ENCODE results near the gene KCNS1. TPM values are rescaled to one million over a fixed set of nuclear protein-coding genes. Genes with fewer than 3 reads are reported as not detected.

KCNS1 gene
- total RNA-seq, 1 experiment from 2014 or later: 0.98 TPM

DNA sequence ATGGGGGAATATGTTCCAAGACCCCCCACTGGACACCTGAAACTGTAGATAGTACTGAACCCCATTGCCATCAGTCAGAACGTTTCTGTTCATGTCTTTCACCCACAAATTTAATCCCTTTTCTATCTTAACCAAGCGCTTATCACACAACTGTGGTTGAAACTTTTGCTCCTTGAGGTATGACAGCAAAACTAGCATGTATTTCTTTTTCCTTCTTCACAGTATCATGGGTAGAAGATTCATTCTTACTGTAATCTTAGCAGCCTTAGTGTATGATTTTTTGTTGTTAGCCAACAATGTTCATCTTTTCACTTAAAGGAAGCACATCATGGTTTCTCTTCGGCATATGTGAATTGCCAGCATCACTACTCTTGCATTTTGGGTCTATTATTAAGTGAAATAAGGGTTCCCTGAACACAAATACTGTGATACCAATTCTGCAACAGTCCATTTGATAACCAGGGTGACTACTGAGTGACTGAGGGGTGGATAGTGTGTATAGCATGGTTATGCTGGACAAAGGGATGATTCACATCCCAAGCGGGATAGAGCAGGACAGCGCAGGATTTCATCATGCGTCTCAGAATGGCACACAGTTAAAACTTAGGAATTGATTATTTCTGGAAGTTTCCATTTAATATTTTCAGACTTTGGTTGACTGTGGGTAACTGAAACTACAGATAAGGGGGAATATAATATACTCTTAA is 41.8 kb downstream of the KCNS1 start:
- Histone ChIP-seq H3K27me3 (ENCODE audit: insufficient read depth, low read length) (no peaks in the 10 kb centered on the region), H3K79me1 (ENCODE audit: insufficient read depth, low read depth, low read length, poor library complexity, severe bottlenecking) (peaks cover 1% of the 10 kb centered on the region), H3K56ac (ENCODE audit: insufficient read length, low read depth, low read length) (no peak overlapping the region), H2AFZ (ENCODE audit: low read length) (no peak overlapping the region), H2AK5ac (ENCODE audit: insufficient read length, low read length) (no peak overlapping the region), H4K20me1 (ENCODE audit: control insufficient read depth, insufficient read depth, insufficient read length) (no peaks in the 10 kb centered on the region), H3K9me3 (ENCODE audit: control insufficient read depth, low read depth, low read length) (no peaks in the 10 kb centered on the region), H2BK15ac (ENCODE audit: low read depth, low read length) (no peak overlapping the region), H3K27ac (ENCODE audit: insufficient read length, low read depth, low read length) (no peak overlapping the region), H3K23me2 (ENCODE audit: insufficient read length, low read depth, low read length, poor library complexity, severe bottlenecking) (no peaks in the 10 kb centered on the region), H3K4ac (ENCODE audit: low read depth, low read length) (no peak overlapping the region), H3K79me2 (ENCODE audit: insufficient read depth, low read length) (no peaks in the 10 kb centered on the region; the same call in 1 of the 2 replicates), H2BK5ac (ENCODE audit: insufficient read length, low read length) (no peak overlapping the region), H4K8ac (replicated peaks; ENCODE audit: insufficient read length, low read depth, low read length) (no peak overlapping the region), H3K9ac (ENCODE audit: extremely low read depth, insufficient read length, low read length) (no peak overlapping the region), H3T11ph (ENCODE audit: low read length) (no peak overlapping the region), H3K23ac (ENCODE audit: insufficient read length, low read depth, low read length) (no peak overlapping the region), H4K91ac (ENCODE audit: insufficient read length, low read depth, low read length) (no peak overlapping the region), H2BK120ac (ENCODE audit: low read depth, low read length, poor library complexity, severe bottlenecking) (no peak overlapping the region), H4K5ac (ENCODE audit: insufficient read length, low read depth, low read length) (no peak overlapping the region), H3K4me2 (ENCODE audit: insufficient read depth, insufficient read length, low read length) (no peak overlapping the region), H3K4me1 (ENCODE audit: insufficient read depth, low read length) (no peaks in the 10 kb centered on the region), H3K14ac (ENCODE audit: insufficient read depth, low read length) (no peak overlapping the region), H2BK12ac (ENCODE audit: insufficient read length, low read depth, low read length) (no peak overlapping the region), H2BK20ac (ENCODE audit: low read depth, low read length, poor library complexity, severe bottlenecking) (no peak overlapping the region), H3K18ac (ENCODE audit: insufficient read length, low read depth, low read length) (no peak overlapping the region)
- H3K9me3 Mint-ChIP-seq: no peaks in the 10 kb centered on the region; a peak in 1 of 5 replicates
- TF ChIP-seq, protein P1, sequence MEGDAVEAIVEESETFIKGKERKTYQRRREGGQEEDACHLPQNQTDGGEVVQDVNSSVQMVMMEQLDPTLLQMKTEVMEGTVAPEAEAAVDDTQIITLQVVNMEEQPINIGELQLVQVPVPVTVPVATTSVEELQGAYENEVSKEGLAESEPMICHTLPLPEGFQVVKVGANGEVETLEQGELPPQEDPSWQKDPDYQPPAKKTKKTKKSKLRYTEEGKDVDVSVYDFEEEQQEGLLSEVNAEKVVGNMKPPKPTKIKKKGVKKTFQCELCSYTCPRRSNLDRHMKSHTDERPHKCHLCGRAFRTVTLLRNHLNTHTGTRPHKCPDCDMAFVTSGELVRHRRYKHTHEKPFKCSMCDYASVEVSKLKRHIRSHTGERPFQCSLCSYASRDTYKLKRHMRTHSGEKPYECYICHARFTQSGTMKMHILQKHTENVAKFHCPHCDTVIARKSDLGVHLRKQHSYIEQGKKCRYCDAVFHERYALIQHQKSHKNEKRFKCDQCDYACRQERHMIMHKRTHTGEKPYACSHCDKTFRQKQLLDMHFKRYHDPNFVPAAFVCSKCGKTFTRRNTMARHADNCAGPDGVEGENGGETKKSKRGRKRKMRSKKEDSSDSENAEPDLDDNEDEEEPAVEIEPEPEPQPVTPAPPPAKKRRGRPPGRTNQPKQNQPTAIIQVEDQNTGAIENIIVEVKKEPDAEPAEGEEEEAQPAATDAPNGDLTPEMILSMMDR (conservative IDR thresholded peaks at IDR 0.05): no peak
- no CpG with 5 or more reads among the region's 6 CpGs for WGBS (ENCODE audit: extremely low coverage, insufficient read length, low lambda C conversion rate)
- H3K27me3 Mint-ChIP-seq (ENCODE audit: low read depth): no peaks in the 10 kb centered on the region
- no peak overlapping the region for H3K4me3 Mint-ChIP-seq
- peaks cover 3% of the 10 kb centered on the region in 2 experiments; a peak in 3 of 4 replicates for H3K4me1 Mint-ChIP-seq
- no peak overlapping the region; a peak in 3 of 7 replicates for H3K27ac Mint-ChIP-seq
- DNase-seq: no peak
- H3K36me3 Mint-ChIP-seq (ENCODE audit: insufficient read depth in 1 of 3, low read depth in 3 of 3): peaks cover 5 to 18% (median 14%) of the 10 kb centered on the region in 3 experiments; a peak in 6 of 7 replicates
